ENCODE results near the gene PGAM1. TPM values are rescaled to one million over a fixed set of nuclear protein-coding genes. Genes with fewer than 3 reads are reported as not detected.

Gene PGAM1
- total RNA-seq, 2 experiments from 2014 or later, result 289 to 467 TPM

DNA sequence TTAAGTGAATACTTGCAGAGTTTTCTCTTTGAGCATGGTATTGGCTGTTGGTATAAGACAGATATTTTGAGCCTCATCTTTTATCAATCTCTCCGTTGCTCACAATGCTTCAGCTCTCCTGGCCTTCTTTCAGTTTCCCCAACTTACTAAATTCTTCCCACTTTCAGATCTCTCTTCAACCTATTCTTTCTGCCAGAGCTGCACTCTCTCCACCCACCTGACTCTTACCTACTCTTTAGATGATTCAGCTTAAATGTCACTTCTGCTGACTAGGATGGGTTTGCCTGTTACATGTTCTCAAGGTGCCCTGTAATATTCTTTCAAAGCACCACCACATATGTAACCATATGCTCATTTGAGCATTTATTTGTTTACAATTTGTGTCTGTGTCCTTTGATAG, 18.2 kb downstream of the PGAM1 start:
- intact Hi-C loops (cut with micrococcal nuclease; ENCODE audit: unreplicated experiment), result loop anchor here (2.0 kb wide), 1 partner anchor 15 kb away; no protein-coding TSS in a partner anchor
- POLR2A ChIA-PET, result no interaction called here

DNA sequence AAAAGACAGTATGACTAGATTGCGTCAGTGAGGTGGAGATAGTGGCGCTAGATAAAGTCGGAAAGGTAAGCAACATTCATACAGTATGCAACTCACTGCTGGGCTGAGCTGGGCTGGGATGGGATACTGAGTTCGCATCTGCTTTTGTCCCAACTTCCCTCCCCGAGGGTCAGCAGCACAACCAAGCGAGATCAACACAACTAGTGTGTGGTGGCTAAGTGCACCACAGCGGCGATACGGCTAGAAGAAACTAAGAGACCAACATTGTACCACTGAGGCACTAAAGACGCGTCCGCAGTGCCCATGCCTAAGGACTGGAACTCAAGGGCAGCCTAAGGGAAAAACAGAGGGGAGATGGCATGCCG, 19.3 kb downstream of the PGAM1 start:
- H3K79me2 ChIP-seq (ENCODE audit: insufficient read depth, low read depth, low read length), result peaks cover 32% of the 10 kb centered on the region; the same call in 1 of the 2 replicates

More for the DNA sequence above, 18.2 kb downstream of the PGAM1 start:
- H3K27ac ChIP-seq (ENCODE audit: low read depth, low read length, poor library complexity, severe bottlenecking), result no peak overlapping the region
- H3K36me3 ChIP-seq (ENCODE audit: insufficient read depth, low read length), result peaks cover 41% of the 10 kb centered on the region
- peaks cover 7% of the 10 kb centered on the region; the same call in 1 of the 2 replicates for H4K20me1 ChIP-seq (ENCODE audit: insufficient read depth, low read length)
- H3K9me2 ChIP-seq (ENCODE audit: insufficient read depth, low read length), result no peaks in the 10 kb centered on the region
- H3K9me3 ChIP-seq (ENCODE audit: low read length), result no peaks in the 10 kb centered on the region
- no peak overlapping the region for H2AFZ ChIP-seq (ENCODE audit: low read length)
- BruUV-seq (replicated peaks), result no TSS peak
- no peak for TF ChIP-seq EZH2phosphoT487 (IDR thresholded peaks at IDR 0.05; ENCODE audit: borderline replicate concordance, low read depth, low read length)
- TF ChIP-seq, protein P1, sequence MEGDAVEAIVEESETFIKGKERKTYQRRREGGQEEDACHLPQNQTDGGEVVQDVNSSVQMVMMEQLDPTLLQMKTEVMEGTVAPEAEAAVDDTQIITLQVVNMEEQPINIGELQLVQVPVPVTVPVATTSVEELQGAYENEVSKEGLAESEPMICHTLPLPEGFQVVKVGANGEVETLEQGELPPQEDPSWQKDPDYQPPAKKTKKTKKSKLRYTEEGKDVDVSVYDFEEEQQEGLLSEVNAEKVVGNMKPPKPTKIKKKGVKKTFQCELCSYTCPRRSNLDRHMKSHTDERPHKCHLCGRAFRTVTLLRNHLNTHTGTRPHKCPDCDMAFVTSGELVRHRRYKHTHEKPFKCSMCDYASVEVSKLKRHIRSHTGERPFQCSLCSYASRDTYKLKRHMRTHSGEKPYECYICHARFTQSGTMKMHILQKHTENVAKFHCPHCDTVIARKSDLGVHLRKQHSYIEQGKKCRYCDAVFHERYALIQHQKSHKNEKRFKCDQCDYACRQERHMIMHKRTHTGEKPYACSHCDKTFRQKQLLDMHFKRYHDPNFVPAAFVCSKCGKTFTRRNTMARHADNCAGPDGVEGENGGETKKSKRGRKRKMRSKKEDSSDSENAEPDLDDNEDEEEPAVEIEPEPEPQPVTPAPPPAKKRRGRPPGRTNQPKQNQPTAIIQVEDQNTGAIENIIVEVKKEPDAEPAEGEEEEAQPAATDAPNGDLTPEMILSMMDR (conservative IDR thresholded peaks at IDR 0.05; ENCODE audit: low read length), result no peak
- H3K79me2 ChIP-seq (ENCODE audit: insufficient read depth, low read depth, low read length), result peaks cover 32% of the 10 kb centered on the region; the same call in 1 of the 2 replicates
- peaks cover 28% of the 10 kb centered on the region for H3K4me1 ChIP-seq (ENCODE audit: insufficient read depth, low read length, poor library complexity, severe bottlenecking)
- H3K4me2 ChIP-seq (ENCODE audit: low read length), result peak overlapping the region; percentile 70
- no peak for DNase-seq (ENCODE audit: low spot score)
- peak overlapping the region; percentile 89 for H3K4me3 ChIP-seq (ENCODE audit: low read depth, low read length, poor library complexity, severe bottlenecking)
- CTCF ChIA-PET (ENCODE audit: unreplicated experiment), result no interaction called here

More for the DNA sequence above, 19.3 kb downstream of the PGAM1 start:
- Histone ChIP-seq H3K4me2 (ENCODE audit: low read length) (peak overlapping the region; percentile 70), H3K9me3 (ENCODE audit: low read length) (no peaks in the 10 kb centered on the region), H3K36me3 (ENCODE audit: insufficient read depth, low read length) (peaks cover 38% of the 10 kb centered on the region), H2AFZ (ENCODE audit: low read length) (peak overlapping the region; percentile 78), H4K20me1 (ENCODE audit: insufficient read depth, low read length) (peaks cover 7% of the 10 kb centered on the region; the same call in 1 of the 2 replicates), H3K4me1 (ENCODE audit: insufficient read depth, low read length, poor library complexity, severe bottlenecking) (peaks cover 28% of the 10 kb centered on the region), H3K27ac (ENCODE audit: low read depth, low read length, poor library complexity, severe bottlenecking) (peak overlapping the region; percentile 36), H3K4me3 (ENCODE audit: low read depth, low read length, poor library complexity, severe bottlenecking) (peak overlapping the region; percentile 89), H3K9me2 (ENCODE audit: insufficient read depth, low read length) (no peaks in the 10 kb centered on the region)
- DNase-seq (ENCODE audit: low spot score), result no peak
- no TSS peak for BruUV-seq (replicated peaks)
- intact Hi-C loops (cut with micrococcal nuclease; ENCODE audit: unreplicated experiment), result loop anchor here (2.0 kb wide), 1 partner anchor 17 kb away; no protein-coding TSS in a partner anchor
- CTCF ChIA-PET (ENCODE audit: unreplicated experiment), result no interaction called here
- TF ChIP-seq, protein P1 (conservative IDR thresholded peaks at IDR 0.05; ENCODE audit: low read length), result no peak
- TF ChIP-seq EZH2phosphoT487 (IDR thresholded peaks at IDR 0.05; ENCODE audit: borderline replicate concordance, low read depth, low read length), result no peak
- POLR2A ChIA-PET, result interaction anchor here (0.6 kb wide), 1 partner anchor 17 kb away, joined by 4 read pairs; no protein-coding TSS in a partner anchor

Measured in OCI-LY7 (cell line).